Heart right ventricle (tissue), 16 donors: ENCODE data around the gene SLC6A7. TPM values are rescaled to one million over a fixed set of nuclear protein-coding genes. Genes with fewer than 3 reads are reported as not detected.

ENCODE experiments used
- ATAC-seq, 8 donors: fragments of 200-7000 bp; cut with Tn5 transposase; one replicate each; pipeline ENCODE4 v1.9.1; 2020; ENCODE audit warnings: mild to moderate bottlenecking in 8 of 8, moderate library complexity in 8 of 8, moderate number of reproducible peaks in 1 of 8
- DNase-seq, 2 donors: peaks; one replicate each; pipeline ENCODE4 v3.0.0-alpha.2; 2020
- H3K27ac ChIP-seq, 10 donors: fragments of 200-600 bp; sonication (generic) in 2 of 10; one replicate each; pipeline versions ENCODE4 v1.5.0 to v1.8.0; 2020 to 2022; ENCODE audit warnings: mild to moderate bottlenecking in 3 of 10
- H3K27me3 ChIP-seq, 7 donors: fragments of 200-600 bp; one replicate each; pipeline ENCODE4 v1.8.0; 2021 to 2022; ENCODE audit warnings: mild to moderate bottlenecking in 2 of 7
- H3K36me3 ChIP-seq, 9 donors: fragments of 200-600 bp; sonication (generic) in 1 of 9; one replicate each; pipeline versions ENCODE4 v1.5.0 to v1.8.0; 2020 to 2022; ENCODE audit warnings: mild to moderate bottlenecking in 2 of 9
- H3K4me1 ChIP-seq, 9 donors: fragments of 200-600 bp; sonication (generic) in 1 of 9; one replicate each; pipeline versions ENCODE4 v1.5.0 to v1.8.0; 2020 to 2022; ENCODE audit warnings: mild to moderate bottlenecking in 4 of 9
- H3K4me3 ChIP-seq, 10 donors: fragments of 200-600 bp; sonication (generic) in 2 of 10; one replicate each; pipeline versions ENCODE4 v1.5.0 to v1.8.0; 2020 to 2022; ENCODE audit warnings: mild to moderate bottlenecking in 7 of 10, moderate library complexity in 2 of 10
- H3K9me3 ChIP-seq, 11 donors: fragments of 200-600 bp in 10 of 11; sonication (generic) in 2 of 11; one replicate each; pipeline versions ENCODE4 v1.5.0 to v1.8.0; 2013 to 2022; ENCODE audit warnings: mild to moderate bottlenecking in 2 of 11, control low read depth in 1 of 11, moderate library complexity in 1 of 11
- WGBS, 2 donors: extraction: QIAGEN DNeasy Blood & Tissue Kit; methylation state at CpG; one replicate each; pipeline ENCODE4 v1.1.7; 2013; ENCODE audit warnings: inconsistent platforms in 1 of 2; 5-methylcytosine and 5-hydroxymethylcytosine counted together
- intact Hi-C, 10 donors: fragments of 100-400 bp; cut with DNase I; formaldehyde crosslinking; loops; one replicate each; pipeline versions ENCODE4 v1.11.1 to v1.14.2; 2022
- polyA plus RNA-seq, 2 donors: library from polyadenylated mRNA; stranded (reverse); fragments of 200-250 nt; gene quantifications; one replicate each; pipeline ENCODE4 v1.2.3, GENCODE V29; 2013
- total RNA-seq, 10 donors: library from RNA; stranded (reverse); fragmentation: NEBNext Ultra II Directional in 3 of 10; extraction: Animal tissue kit (Norgen Biotek cat#: 25700) in 3 of 10; gene quantifications; one replicate each; pipeline versions ENCODE4 v1.2.1 to v1.2.4, GENCODE V29; 2021 to 2023
- TF ChIP-seq, protein P1 (sequence below), 9 donors: fragments of 200-600 bp; sonication (generic) in 2 of 9; IDR thresholded peaks; one replicate each; pipeline versions ENCODE4 v1.5.0 to v1.8.0; 2021 to 2022; ENCODE audit warnings: antibody characterized with exemption in 9 of 9, mild to moderate bottlenecking in 5 of 9, moderate library complexity in 1 of 9
- donor health status: Arrhythmogenic right ventricular cardiomyopathy.
- donor health status: ischemic (EF 13 %, LVEDD 7.1; RV severe dilation, severe dysfunction).
- donor health status: healthy with polysubstance abuse.
- donor health status: DM: no; HTN: yes; CAD: no.
- donor health status: DM: no; HTN: no; CAD: no.
- donor health status: ischemic (EF 25% LVEDD 6.9; RV normal size, moderate dysfunction).
- donor health status: ischemic (EF 25% LVEDD 5.7; RV mildly dilated, moderate dysfunction).
- donor health status: healthy.
- donor health status: DM: yes; HTN: yes; CAD: no.
- donor health status: Ischemic cardiomyopathy.
- donor health status: ischemic (EF 35%, LVEDD 5.7; RV mildly dilated, moderate dysfunction).
- donor health status: nonischemic (EF 11% LVEDD 7.7; RV severe dilation, severe dysfunction).
- donor health status: DM: yes; HTN: yes; CAD: no.
- donor health status: PGD.
- donor health status: ischemic (EF 29% LVEDD 5.4; RV normal size, mild dysfunction).
- donor health status: nonischemic (EF 23%, LVEDD 6.1; RV moderate dilation, normal function).

The SLC6A7 gene
- total and polyA plus RNA-seq, 12 donors = not detected

DNA sequence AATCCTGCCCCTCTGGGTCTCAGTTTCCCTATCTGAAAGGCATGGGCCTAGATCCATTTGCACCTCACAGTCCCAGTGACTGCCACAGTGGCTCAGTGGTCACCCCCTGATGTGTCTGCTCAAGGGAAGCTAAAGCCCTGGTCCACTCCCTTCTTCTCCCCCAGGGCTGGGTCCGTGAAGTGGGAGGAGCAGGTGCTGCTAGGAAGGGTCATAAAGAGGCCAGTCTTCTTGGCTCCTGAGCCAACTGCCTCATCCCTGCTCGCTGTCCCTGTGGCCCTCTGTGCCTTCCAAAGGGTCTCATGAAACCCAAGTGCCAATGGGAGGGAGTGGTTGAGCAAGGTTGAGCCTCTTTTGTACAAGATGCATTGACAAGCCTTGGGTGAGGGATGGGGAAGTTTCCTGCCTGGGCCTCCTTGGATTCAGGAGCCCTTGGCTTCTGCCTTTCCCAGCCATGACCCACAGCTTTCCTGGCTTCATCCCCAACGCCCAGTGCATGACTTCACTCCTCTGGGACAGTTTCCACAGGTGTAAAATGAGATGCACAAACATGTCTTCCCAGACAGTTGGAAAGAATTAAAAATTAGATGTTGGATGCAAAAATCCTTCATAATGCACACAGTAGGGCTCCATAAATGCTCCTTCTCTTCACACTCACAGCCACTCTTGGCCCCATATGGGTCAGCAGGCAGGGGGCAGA, 1.6 kb upstream of the SLC6A7 start:
- intact Hi-C loops = no loop called here
- Histone ChIP-seq H3K27me3 (peaks cover 6 to 42% (median 37%) of the 10 kb centered on the region in 7 donors), H3K4me1 (peaks cover 0 to 27% (median 6%) of the 10 kb centered on the region in 9 donors), H3K27ac (no peak overlapping the region), H3K4me3 (no peak overlapping the region), H3K36me3 (no peaks in the 10 kb centered on the region), H3K9me3 (no peaks in the 10 kb centered on the region)
- DNase-seq (no peak), ATAC-seq (no peak)
- TF ChIP-seq, protein P1, sequence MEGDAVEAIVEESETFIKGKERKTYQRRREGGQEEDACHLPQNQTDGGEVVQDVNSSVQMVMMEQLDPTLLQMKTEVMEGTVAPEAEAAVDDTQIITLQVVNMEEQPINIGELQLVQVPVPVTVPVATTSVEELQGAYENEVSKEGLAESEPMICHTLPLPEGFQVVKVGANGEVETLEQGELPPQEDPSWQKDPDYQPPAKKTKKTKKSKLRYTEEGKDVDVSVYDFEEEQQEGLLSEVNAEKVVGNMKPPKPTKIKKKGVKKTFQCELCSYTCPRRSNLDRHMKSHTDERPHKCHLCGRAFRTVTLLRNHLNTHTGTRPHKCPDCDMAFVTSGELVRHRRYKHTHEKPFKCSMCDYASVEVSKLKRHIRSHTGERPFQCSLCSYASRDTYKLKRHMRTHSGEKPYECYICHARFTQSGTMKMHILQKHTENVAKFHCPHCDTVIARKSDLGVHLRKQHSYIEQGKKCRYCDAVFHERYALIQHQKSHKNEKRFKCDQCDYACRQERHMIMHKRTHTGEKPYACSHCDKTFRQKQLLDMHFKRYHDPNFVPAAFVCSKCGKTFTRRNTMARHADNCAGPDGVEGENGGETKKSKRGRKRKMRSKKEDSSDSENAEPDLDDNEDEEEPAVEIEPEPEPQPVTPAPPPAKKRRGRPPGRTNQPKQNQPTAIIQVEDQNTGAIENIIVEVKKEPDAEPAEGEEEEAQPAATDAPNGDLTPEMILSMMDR (IDR thresholded peaks at IDR 0.05) = no peak
- WGBS, 2 donors = 58 to 74% methylated on average over 3 of the region's 3 CpGs

DNA sequence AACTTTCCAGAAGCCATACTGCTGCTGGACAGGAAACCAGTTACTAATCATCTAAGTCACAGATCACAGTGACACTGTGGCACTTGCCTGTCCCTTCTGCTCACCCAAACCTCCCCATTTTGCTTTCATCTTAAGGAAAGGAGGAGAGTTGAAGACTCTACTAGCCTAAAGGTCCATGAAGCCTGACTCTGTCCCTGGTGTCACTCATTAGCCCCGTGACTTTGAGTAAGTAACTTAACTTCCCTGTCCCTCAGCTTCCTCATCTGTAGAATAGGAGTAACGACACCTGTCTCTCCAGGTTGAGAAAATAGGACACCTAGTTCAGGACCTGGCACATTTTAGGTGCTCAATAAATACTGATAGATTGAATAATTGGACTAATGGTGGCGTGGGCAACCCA, 536 bp upstream of the SLC6A7 start:
- TF ChIP-seq, protein P1 (IDR thresholded peaks at IDR 0.05) = no peak
- WGBS, 2 donors = 86 to 88% methylated on average over 3 of the region's 3 CpGs

DNA sequence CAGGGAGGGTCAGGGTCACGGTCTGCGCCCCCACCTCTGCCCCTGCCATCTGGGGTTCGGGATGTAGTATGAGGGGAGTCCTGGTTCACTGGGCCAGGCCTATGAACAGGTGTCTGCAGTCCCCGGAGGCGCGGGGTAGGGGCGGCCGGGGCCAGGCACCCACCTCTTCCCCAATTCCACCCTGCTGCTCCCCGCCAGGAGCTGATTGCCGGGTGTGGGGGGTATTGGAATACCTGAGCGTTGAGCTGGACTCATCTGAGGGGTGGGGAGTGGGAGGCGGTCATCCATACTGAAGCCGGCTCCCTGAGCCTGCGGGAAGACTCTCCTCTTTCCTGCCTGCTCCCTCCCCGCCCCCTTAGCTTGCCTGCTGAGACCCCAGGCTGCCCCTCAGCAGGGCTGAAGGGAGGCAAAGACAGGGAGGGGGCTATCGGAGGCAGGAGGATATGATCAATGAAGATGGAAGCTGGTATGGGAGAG, 679 bp downstream of the SLC6A7 start:
- intact Hi-C loops = no loop called here
- DNase-seq (no peak), ATAC-seq (peak in 2 of 8 donors; percentile 16 to 29)
- H3K4me1 ChIP-seq = peaks cover 0 to 19% (median 6%) of the 10 kb centered on the region in 9 donors
- no peak overlapping the region for H3K27ac ChIP-seq
- no peaks in the 10 kb centered on the region for H3K36me3 ChIP-seq
- TF ChIP-seq, protein P1 (IDR thresholded peaks at IDR 0.05) = no peak
- H3K27me3 ChIP-seq = peaks cover 6 to 42% (median 37%) of the 10 kb centered on the region in 7 donors
- 47 to 58% methylated on average over 16 of the region's 16 CpGs for WGBS, 2 donors
- no peak overlapping the region for H3K4me3 ChIP-seq
- H3K9me3 ChIP-seq = no peaks in the 10 kb centered on the region

More for the DNA sequence above, 536 bp upstream of the SLC6A7 start:
- ATAC-seq = no peak
- DNase-seq = no peak
- Histone ChIP-seq H3K4me3 (no peak overlapping the region), H3K27me3 (peaks cover 6 to 42% (median 37%) of the 10 kb centered on the region in 7 donors), H3K4me1 (peaks cover 0 to 27% (median 6%) of the 10 kb centered on the region in 9 donors), H3K36me3 (no peaks in the 10 kb centered on the region), H3K9me3 (no peaks in the 10 kb centered on the region), H3K27ac (no peak overlapping the region)
- intact Hi-C loops = no loop called here

DNA sequence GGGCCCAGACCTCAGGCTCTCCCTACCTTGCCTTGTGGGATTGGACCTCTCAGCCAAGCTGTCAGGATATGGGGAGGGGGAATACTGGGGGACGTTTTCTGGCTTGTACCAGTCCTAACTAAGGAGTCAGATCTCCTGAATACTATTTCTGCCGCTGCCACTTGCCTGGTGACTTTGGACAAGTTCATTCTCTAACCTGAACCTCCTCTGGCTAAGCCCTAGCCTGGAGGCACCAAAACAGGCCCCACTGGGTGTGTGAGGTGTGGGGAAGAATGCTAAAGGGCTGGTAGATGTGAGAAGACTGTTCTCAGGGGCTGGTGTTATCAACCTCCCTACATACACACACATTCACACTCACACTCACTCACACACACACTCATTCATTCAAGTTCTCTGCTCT, 1.1 kb downstream of the SLC6A7 start:
- H3K9me3 ChIP-seq = no peaks in the 10 kb centered on the region
- intact Hi-C loops = no loop called here
- DNase-seq (no peak), ATAC-seq (peak in 1 of 8 donors; percentile 13)
- H3K4me3 ChIP-seq = no peak overlapping the region
- peaks cover 0 to 15% (median 6%) of the 10 kb centered on the region in 9 donors for H3K4me1 ChIP-seq
- H3K27ac ChIP-seq = no peak overlapping the region
- 41 to 43% methylated on average over 2 of the region's 2 CpGs for WGBS, 2 donors
- no peaks in the 10 kb centered on the region for H3K36me3 ChIP-seq
- TF ChIP-seq, protein P1 (IDR thresholded peaks at IDR 0.05) = no peak
- peaks cover 6 to 42% (median 37%) of the 10 kb centered on the region in 7 donors for H3K27me3 ChIP-seq
